Sigmoid colon (tissue), 3 donors: ENCODE measurements around the gene CNN2.

Source experiments
- POLR2A ChIP-seq, 2 donors: fragments of 450-650 bp; IDR thresholded peaks; one replicate each; pipeline ENCODE4 v1.6.1; 2016; ENCODE audit warnings: antibody characterized with exemption in 2 of 2, mild to moderate bottlenecking in 2 of 2, moderate library complexity in 2 of 2
- TF ChIP-seq, protein P1 (sequence below), 4 experiments: fragments of 450-650 bp in 3 of 4; fragments of 200-600 bp in 1 of 4; IDR thresholded peaks; one replicate each; pipeline ENCODE4 v1.5.1; 2016 to 2019; ENCODE audit warnings: antibody characterized with exemption in 4 of 4, mild to moderate bottlenecking in 3 of 4, moderate library complexity in 2 of 4

DNA sequence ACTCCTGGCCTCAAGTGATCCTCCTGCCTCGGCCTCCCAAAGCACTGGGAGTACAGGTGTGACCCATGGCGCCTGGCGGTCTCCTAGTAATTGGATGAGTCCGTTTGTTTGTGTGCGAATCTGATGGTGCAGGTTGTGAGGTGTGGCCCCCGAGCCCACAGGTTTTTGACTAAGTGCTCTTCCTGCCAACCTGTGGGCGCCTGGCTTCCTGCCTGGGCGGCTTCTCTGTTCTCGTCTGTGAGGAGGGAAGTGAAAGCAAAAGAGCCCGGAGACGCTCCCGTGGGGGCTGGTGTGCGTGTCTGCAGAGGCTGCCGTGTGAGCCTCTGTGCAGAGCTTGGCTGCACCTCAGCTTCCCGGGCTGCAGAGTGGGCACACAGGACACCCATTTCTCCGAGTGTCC, 50.5 kb downstream of the CNN2 start:
- TF ChIP-seq, protein P1, sequence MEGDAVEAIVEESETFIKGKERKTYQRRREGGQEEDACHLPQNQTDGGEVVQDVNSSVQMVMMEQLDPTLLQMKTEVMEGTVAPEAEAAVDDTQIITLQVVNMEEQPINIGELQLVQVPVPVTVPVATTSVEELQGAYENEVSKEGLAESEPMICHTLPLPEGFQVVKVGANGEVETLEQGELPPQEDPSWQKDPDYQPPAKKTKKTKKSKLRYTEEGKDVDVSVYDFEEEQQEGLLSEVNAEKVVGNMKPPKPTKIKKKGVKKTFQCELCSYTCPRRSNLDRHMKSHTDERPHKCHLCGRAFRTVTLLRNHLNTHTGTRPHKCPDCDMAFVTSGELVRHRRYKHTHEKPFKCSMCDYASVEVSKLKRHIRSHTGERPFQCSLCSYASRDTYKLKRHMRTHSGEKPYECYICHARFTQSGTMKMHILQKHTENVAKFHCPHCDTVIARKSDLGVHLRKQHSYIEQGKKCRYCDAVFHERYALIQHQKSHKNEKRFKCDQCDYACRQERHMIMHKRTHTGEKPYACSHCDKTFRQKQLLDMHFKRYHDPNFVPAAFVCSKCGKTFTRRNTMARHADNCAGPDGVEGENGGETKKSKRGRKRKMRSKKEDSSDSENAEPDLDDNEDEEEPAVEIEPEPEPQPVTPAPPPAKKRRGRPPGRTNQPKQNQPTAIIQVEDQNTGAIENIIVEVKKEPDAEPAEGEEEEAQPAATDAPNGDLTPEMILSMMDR (IDR thresholded peaks at IDR 0.05) = no peak
- TF ChIP-seq POLR2A (IDR thresholded peaks at IDR 0.05) = no peak
